ENCODE measurements around the gene GGA1. TPM values are rescaled to one million over a fixed set of nuclear protein-coding genes. Genes with fewer than 3 reads are reported as not detected.

Gene GGA1
- total RNA-seq, 4 donors from 2014 or later = 37.8 to 46.5 (median 39.1) TPM

DNA sequence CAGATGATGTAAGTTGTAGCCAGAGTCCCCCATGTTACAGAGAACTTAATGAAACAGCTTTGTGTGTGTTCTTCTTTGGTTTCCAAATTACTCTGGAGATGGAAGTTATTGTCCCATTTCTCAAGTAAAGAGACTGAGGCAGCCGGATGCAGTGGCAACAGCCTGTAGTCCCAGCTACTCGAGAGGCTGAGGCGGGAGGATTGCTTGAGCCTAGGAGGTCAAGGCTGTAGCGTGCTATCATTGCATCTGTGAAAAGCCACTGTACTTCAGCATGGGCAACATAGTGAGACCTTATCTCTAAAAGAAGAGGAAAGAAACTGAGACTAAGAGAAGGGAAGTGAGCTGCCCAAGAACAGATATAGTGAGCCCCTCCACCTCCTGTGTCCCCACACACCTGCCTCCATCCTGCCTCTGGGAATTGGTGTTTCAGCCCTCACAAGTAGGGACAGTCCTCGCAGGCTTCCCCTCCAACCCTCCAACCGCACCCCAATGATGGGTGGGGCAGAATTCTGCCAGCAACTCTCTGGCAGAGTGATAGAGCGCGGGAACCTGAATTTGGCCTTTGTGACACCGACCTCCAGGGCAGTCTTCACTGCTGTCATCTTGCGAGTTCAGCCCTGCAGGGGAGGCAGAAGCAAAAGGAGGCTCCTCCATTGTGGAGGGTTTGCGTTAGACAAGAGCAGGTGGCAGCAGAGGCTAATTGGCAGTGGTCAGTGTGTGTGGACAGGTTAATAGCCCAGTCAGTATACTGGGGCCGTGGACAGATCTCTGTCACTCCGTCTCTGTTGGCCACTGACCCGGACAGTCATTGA is 51.5 kb downstream of the GGA1 start:
- TF ChIP-seq POLR2AphosphoS5 (IDR thresholded peaks at IDR 0.05) = no peak
- Histone ChIP-seq H3K9me3 (no peaks in the 10 kb centered on the region), H3K36me3 (peaks cover 0 to 3% of the 10 kb centered on the region in 2 donors), H3K27ac (peak overlapping the region in 3 of 4 donors; percentile 85 to 88 (median 85)), H3K4me3 (peak overlapping the region in 1 of 2 donors; percentile 75), H3K4me1 (peaks cover 0 to 53% (median 28%) of the 10 kb centered on the region in 3 donors), H3K27me3 (no peaks in the 10 kb centered on the region)
- no peak for ATAC-seq
- WGBS, 2 donors (ENCODE audit: low coverage in 1 of 2) = 68 to 70% methylated on average over 2 to 6 of the region's 14 CpGs

DNA sequence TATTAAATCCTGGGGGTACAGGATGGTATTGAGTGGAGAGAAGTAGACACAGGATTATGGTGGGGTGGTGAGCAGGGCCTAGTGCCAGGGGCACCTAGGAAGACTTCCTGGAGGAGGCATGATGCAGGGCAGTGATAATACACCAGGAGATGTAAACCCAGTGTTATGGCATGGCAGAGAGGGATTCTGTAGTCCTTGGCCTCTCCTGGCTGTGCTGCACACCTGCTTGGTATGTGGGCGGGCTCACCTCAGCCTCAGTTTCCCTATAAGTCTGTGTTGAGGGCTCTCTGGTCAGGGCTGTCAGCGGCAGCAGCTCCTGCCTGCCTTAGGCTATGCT is 52.0 kb downstream of the GGA1 start:
- Histone ChIP-seq H3K4me3 (no peak overlapping the region), H3K4me1 (peaks cover 0 to 53% (median 28%) of the 10 kb centered on the region in 3 donors), H3K9me3 (no peaks in the 10 kb centered on the region), H3K27me3 (no peaks in the 10 kb centered on the region), H3K27ac (peak overlapping the region in 3 of 4 donors; percentile 85 to 87 (median 85)), H3K36me3 (peaks cover 0 to 9% of the 10 kb centered on the region in 2 donors)
- WGBS, 2 donors (ENCODE audit: low coverage in 1 of 2) = no CpG with 5 or more reads among the region's 2 CpGs
- no peak for TF ChIP-seq EP300 (IDR thresholded peaks at IDR 0.05)
- no peak for ATAC-seq

DNA sequence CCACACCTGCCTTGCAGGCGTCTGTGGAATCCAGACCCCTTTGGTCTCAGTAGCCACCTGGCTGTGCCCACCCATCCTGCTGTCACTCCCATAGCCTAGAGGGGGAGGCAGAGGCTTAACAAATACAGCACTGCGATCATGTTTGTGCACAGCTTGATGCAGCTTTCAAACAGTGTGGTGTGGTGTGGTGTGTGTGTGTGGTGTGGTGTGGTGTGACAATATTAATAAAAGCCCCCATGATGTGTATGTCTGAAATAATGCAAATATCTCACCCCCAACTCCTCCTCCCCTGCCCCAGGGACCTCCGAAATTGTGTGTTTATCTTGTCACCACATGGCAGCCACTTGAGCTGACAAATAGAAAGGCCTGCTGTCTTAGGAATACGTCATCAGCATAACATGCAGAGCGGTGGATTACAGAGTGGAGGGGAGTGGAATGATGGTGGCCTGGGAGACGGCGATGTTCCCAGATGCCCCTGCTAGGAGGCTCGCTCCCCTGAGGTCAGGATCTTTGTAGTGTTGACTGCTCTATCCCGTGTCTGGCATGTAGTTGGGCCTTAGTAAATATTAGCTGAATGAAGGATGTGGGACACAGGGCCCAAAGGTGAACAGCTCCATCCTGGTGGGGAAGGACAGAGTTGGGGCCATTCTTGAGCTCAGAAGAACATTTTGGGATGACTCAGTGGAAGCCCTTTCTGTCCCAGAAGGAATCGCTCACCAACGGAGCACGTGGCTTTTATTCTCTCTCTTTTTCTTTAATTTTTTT is 52.7 kb downstream of the GGA1 start:
- no peak for ATAC-seq

DNA sequence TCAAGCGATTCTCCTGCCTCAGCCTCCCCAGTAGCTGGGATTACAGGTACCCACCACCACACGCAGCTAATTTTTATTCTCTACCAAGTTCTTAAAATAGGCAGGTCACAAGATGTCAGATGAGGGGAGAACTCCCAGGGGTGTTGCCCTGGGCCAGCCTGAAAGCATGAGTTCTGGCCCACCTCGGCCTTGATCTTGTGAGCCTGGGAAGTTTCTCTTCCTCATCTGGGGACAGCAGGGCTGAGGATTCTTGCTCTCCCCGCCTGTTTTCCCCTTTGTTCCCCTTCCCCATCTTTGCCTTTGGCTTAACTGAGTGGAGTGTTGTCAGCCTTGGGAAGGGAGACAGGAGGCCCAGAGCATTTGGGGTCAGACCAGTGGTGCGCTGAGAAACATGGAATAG is 53.4 kb downstream of the GGA1 start:
- Histone ChIP-seq H3K4me3 (no peak overlapping the region), H3K36me3 (peaks cover 0 to 22% of the 10 kb centered on the region in 2 donors), H3K27me3 (no peaks in the 10 kb centered on the region), H3K27ac (peak overlapping the region; percentile 30 to 85 (median 80)), H3K4me1 (peaks cover 0 to 53% (median 28%) of the 10 kb centered on the region in 3 donors), H3K9me3 (no peaks in the 10 kb centered on the region)
- TF ChIP-seq EP300 (IDR thresholded peaks at IDR 0.05) (no peak), POLR2AphosphoS5 (IDR thresholded peaks at IDR 0.05) (no peak), POLR2A (IDR thresholded peaks at IDR 0.05) (no peak)
- TF ChIP-seq, protein P1, sequence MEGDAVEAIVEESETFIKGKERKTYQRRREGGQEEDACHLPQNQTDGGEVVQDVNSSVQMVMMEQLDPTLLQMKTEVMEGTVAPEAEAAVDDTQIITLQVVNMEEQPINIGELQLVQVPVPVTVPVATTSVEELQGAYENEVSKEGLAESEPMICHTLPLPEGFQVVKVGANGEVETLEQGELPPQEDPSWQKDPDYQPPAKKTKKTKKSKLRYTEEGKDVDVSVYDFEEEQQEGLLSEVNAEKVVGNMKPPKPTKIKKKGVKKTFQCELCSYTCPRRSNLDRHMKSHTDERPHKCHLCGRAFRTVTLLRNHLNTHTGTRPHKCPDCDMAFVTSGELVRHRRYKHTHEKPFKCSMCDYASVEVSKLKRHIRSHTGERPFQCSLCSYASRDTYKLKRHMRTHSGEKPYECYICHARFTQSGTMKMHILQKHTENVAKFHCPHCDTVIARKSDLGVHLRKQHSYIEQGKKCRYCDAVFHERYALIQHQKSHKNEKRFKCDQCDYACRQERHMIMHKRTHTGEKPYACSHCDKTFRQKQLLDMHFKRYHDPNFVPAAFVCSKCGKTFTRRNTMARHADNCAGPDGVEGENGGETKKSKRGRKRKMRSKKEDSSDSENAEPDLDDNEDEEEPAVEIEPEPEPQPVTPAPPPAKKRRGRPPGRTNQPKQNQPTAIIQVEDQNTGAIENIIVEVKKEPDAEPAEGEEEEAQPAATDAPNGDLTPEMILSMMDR (IDR thresholded peaks at IDR 0.05) = no peak
- 60 to 80% methylated on average over 1 of the region's 5 CpGs for WGBS, 2 donors (ENCODE audit: low coverage in 1 of 2)
- no peak for ATAC-seq

More for the DNA sequence above, 52.7 kb downstream of the GGA1 start:
- Histone ChIP-seq H3K4me1 (peaks cover 0 to 53% (median 28%) of the 10 kb centered on the region in 3 donors), H3K27ac (peak overlapping the region; percentile 30 to 87 (median 85)), H3K27me3 (no peaks in the 10 kb centered on the region), H3K4me3 (no peak overlapping the region), H3K36me3 (peaks cover 0 to 16% of the 10 kb centered on the region in 2 donors), H3K9me3 (no peaks in the 10 kb centered on the region)
- WGBS, 2 donors (ENCODE audit: low coverage in 1 of 2) = 15 to 25% methylated on average over 5 to 7 of the region's 12 CpGs
- no peak for TF ChIP-seq EP300 (IDR thresholded peaks at IDR 0.05)
- no peak for TF ChIP-seq POLR2A (IDR thresholded peaks at IDR 0.05)
- TF ChIP-seq, protein P1 (IDR thresholded peaks at IDR 0.05) = peak in 3 of 4 experiments; percentile 43 to 68 (median 54)

DNA sequence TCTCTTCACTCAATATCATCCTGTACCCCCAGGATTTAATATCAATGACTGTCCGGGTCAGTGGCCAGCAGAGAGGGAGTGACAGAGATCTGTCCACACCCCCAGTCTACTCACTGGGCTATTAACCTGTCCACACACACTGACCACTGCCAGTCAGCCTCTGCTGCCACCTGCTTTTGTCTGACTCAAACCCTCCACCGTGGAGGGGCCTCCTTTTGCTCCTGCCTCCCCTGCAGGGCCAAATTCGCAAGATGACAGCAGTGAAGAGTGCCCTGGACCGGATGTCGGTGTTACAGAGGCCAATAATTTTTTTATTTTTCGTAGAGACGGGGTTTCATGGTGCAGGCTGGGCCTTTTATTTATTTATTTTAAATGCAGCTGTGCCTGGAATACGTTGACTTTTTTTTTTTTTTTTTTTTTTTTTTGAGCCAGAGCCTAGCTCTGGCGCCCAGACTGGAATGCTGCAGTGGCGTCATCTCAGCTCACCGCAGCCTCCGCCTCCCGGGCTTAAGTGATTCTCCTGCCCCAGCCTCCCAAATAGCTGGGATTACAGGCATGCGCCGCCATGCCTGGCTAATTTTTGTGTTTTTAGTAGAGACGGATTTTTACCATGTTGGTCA is 55.0 kb downstream of the GGA1 start:
- no peaks in the 10 kb centered on the region for H3K27me3 ChIP-seq
- peaks cover 0 to 55% (median 22%) of the 10 kb centered on the region in 3 donors for H3K4me1 ChIP-seq
- TF ChIP-seq, protein P1 (IDR thresholded peaks at IDR 0.05) = no peak
- TF ChIP-seq POLR2AphosphoS5 (IDR thresholded peaks at IDR 0.05) = peak; percentile 4
- no peaks in the 10 kb centered on the region for H3K9me3 ChIP-seq
- peak overlapping the region in 3 of 4 donors; percentile 41 to 85 (median 42) for H3K27ac ChIP-seq
- peaks cover 0 to 22% of the 10 kb centered on the region in 2 donors for H3K36me3 ChIP-seq
- H3K4me3 ChIP-seq = no peak overlapping the region
- 51 to 64% methylated on average over 9 to 13 of the region's 16 CpGs for WGBS, 2 donors (ENCODE audit: low coverage in 1 of 2)
- no peak for ATAC-seq

Data from gastroesophageal sphincter (tissue), 4 donors.